H4 (cell line): ENCODE measurements around the gene CAGE1. TPM values are rescaled to one million over a fixed set of nuclear protein-coding genes. Genes with fewer than 3 reads are reported as not detected.
"Not testable (repeated sequence)": the region's sequence is repeated elsewhere in the genome, so short reads cannot be mapped to it uniquely, and the experiment has no call there.

Experiments
- DNase-seq: peaks from one replicate; pipeline ENCODE4 v3.0.0-alpha.2; 2015; ENCODE audit warnings: low spot score
- total RNA-seq: library from RNA; depleted of rRNA; stranded (reverse); fragments of >200 nt; shearing (Covaris generic); gene quantifications from 2 replicates; pipeline ENCODE4 v1.2.3, GENCODE V29; 2014

The CAGE1 gene
- total RNA-seq, 1 experiment from 2014 or later, result not detected

DNA sequence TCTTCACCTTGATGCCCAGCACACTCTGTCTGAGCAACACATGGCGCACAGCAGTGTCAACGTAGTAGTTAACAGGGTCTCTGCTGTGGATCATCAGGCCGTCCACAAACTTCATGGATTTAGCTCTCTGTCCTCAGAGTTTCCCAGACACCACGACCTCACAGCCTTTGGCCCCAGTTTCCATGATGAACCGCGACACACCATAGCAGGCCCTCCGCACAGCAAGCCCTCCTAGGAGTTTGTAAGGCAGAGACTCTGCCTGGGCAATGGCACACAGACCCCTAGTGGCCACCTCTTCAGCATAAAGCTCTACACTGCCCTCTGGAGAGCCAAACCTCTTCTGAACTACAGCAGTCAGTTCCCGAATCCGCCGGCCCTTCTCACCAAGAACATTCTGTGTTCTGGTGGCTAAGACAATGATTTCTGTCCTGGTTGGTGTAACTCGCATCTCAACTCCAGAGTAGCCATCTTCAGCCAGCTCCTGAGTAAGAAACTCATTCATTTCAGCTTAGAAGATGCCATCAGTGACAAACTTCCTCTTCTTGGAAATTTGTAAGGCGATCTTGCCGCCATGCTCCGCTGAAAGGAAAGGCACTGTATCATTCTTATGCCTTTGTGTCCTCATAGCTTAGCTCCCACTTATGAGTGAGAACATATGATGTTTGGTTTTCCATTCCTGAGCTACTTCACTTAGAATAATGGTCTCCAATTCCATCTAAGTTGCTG, 50.4 kb downstream of the CAGE1 start:
- peak; percentile 24 for DNase-seq

- no peak for DNase-seq
These were observed 51.5 kb downstream of the CAGE1 start for GRCh38 chr6:7338031-7338430.

GRCh38 chr6:7335519-7335918, 54.0 kb downstream of the CAGE1 start:
- no peak for DNase-seq

- DNase-seq, result no peak
These were observed 54.9 kb downstream of the CAGE1 start for GRCh38 chr6:7334685-7335084.

GRCh38 chr6:7332090-7332745, 57.3 kb downstream of the CAGE1 start:
- DNase-seq, result no peak

DNA sequence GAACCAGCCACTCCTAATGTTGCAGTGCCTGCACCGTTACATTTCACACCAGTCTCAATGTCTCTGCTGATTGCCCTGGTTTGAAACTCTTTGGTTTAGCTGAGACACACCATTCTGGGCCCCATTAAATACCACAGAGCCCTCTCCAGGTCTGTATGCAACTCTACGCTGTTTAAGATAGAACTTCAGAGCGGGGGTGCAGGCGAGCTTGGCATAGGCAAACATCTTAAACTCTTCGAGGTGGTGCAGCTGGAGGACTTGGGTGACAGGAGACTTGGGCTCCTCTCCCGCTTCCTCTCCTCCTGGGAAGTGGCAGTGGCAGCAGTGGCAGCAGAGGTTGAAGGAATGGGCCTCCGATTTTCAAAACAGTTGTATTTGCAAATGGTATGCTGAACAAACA, 58.1 kb downstream of the CAGE1 start:
- DNase-seq, result no peak

- no peak for DNase-seq
These were observed 61.3 kb downstream of the CAGE1 start for GRCh38 chr6:7328243-7328642.

- DNase-seq, result no peak
These were observed 63.8 kb downstream of the CAGE1 start for GRCh38 chr6:7325750-7326149.

DNA sequence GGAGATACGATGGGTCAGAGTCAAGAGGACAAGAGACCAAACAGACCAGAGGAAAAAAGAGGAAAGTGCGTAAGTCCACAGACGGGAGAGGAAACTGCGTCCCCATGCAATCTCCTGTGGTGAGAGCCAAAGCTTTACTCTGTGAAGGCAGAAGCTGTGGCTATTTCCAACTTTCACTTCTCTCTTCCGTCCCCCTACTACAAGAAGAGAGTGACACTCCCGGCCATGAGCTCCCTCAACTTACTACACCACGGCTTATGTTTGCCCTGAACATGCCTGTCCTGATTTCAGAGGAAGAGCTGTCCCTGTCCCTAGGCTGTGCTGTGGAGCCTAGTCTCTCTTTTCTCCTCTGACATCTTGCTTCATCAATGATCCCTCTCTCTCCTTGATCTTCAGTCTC, 65.0 kb downstream of the CAGE1 start:
- no peak for DNase-seq

GRCh38 chr6:7323074-7323473, 66.5 kb downstream of the CAGE1 start:
- no peak for DNase-seq

DNA sequence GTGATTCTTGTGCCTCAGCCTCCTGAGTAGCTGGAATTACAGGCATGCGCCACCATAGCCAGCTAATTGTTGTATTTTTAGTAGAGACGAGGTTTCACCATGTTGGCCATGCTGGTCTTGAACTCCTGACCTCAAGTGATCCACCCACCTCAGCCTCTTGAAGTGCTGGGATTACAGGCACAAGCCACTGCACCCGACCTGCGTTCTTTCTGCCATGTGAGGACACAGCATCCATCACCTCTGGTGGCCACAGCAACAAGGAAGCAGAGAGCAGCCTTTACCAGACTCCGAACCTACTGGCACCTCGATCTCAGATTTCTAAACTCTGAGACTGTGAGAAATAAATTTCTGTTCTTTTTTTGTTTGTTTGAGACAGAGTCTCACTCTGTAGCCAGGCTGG, 67.7 kb downstream of the CAGE1 start:
- DNase-seq, result not testable (repeated sequence)

DNA sequence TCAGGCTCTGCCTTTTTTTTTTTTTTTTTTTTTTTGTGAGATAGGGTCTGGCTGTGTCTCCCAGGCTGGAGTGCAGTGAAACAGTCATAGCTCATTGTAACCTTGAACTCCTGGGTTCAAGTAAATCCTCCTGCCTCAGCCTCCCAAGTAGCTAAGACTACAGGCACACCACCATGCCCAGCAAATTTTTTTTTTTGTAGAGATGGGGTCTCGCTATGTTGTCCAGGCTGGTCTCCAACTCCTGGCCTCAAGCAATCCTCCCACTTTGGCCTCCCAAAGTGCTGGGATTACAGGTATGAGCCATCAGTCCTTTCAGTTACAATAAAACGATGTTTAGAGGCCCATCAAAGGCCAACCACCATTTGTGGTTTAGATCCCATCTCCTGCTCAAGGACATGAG, 70.1 kb downstream of the CAGE1 start:
- DNase-seq, result not testable (repeated sequence)

- DNase-seq, result no peak
These were observed 72.0 kb downstream of the CAGE1 start for GRCh38 chr6:7317538-7317937.

DNA sequence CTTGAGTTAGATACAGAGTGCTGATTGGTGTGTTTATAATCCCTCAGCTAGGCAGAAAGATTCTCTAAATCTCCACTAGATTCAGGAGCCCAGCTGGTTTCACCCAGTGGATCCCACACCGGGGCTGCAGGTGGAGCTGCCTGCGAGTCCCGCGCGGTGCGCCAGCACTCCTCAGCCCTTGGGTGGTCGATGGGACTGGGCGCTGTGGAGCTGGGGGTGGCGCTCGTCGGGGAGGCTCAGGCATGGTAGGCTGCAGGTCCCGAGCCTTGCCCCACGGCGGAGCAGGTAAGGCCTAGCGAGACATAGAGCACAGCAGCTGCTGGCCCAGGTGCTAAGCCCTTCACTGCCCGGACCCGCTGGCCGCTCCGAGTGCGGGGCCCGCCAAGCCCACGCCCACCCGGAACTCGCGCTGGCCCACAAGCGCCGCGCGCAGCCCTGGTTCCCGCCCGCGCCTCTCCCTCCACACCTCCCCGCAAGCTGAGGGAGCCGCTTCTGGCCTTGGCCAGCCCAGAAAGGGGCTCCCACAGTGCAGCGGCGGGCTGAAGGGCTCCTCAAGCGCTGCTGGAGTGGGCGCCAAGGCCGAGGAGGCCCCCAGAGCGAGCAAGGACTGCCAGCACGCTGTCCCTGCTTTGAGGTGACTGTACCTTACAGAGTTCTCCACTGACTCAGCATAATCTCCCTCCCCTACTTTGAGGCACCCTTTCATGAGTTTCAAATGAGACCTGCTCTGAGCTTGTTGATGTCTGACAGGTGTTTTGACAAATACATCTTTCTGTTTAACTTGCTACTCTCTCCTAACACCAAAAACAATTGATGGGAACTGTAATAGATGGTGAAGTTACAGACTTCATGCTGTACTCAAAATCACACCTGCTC, 72.6 kb downstream of the CAGE1 start:
- DNase-seq, result no peak

- DNase-seq, result no peak
These were observed 73.6 kb downstream of the CAGE1 start for GRCh38 chr6:7315948-7316365.

- DNase-seq, result not testable (repeated sequence)
These were observed 74.2 kb downstream of the CAGE1 start for GRCh38 chr6:7315087-7315947.

- DNase-seq, result no peak
These were observed 75.1 kb downstream of the CAGE1 start for GRCh38 chr6:7314414-7314813.

DNA sequence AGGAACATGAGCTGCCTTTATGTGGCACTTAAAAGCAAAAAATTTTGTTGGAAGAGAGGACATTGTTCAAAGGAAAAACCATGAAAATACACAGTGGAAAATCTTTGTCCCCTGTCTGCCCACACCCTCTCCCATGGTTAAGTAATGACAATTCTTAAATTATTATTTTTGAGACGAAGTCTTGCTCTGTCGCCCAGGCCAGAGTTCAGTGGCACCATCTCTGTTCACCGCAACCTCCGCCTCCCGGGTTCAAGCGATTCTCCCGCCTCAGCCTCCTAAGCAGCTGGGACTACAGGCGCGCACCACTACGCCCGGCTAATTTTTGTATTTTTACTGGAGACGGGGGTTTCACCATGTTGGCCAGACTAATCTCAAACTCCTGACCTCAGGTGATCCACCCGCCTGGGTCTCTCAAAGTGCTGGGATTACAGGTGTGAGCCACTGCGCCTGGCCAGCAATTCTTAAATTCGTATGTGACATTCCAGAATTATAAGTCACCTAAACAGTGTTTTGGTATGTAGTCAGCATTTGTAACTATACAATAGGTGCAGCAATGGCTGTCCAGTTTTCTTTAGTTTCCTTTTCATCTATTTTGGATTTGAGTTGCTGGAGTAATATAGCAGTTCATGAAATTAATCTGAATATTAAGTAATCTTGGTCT, 75.9 kb downstream of the CAGE1 start:
- DNase-seq, result no peak

- DNase-seq, result peak; percentile 97
These were observed 76.7 kb downstream of the CAGE1 start, which contains the start of gene SSR1 for GRCh38 chr6:7312616-7313504. Gene SSR1 (minus strand): TSS chr6:7313199. CDS start chr6:7313120, 79 bp downstream.
